ENCODE data around the gene ASIC2.

DNA sequence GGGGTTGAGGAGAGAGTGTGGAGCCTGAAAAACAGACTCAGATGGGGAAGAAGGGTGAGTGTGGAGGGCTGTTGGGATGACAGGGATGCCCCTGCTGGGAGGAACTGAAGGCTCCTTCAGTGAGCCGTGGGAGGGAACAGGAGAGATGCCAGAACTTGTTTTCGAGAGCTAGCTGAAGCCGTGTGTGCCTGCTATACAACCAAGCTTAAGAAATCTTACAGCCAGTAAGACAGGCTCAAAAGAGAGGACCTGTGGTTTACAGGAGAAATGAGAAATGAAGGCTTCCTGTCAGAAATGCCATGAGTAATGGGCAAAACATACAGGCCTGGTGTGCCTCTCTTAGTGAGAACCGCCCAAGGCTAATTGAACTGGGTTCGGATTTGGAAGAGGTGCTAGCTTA lies 201.8 kb downstream of the ASIC2 start:
- no peak for TF ChIP-seq SCRT2 (tag by site-specific recombination; IDR thresholded peaks at IDR 0.05)
- TF ChIP-seq, protein P1, sequence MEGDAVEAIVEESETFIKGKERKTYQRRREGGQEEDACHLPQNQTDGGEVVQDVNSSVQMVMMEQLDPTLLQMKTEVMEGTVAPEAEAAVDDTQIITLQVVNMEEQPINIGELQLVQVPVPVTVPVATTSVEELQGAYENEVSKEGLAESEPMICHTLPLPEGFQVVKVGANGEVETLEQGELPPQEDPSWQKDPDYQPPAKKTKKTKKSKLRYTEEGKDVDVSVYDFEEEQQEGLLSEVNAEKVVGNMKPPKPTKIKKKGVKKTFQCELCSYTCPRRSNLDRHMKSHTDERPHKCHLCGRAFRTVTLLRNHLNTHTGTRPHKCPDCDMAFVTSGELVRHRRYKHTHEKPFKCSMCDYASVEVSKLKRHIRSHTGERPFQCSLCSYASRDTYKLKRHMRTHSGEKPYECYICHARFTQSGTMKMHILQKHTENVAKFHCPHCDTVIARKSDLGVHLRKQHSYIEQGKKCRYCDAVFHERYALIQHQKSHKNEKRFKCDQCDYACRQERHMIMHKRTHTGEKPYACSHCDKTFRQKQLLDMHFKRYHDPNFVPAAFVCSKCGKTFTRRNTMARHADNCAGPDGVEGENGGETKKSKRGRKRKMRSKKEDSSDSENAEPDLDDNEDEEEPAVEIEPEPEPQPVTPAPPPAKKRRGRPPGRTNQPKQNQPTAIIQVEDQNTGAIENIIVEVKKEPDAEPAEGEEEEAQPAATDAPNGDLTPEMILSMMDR (tag by site-specific recombination; IDR thresholded peaks at IDR 0.05), result no peak
